Activated naive CD8-positive, alpha-beta T cell treated with anti-CD3 and anti-CD28 coated beads, Interleukin-2, amount 10 ng/mL, durations not matched to agents 7 days and 5 days (primary cell): ENCODE measurements around the gene COX8A. TPM values are rescaled to one million over a fixed set of nuclear protein-coding genes. Genes with fewer than 3 reads are reported as not detected.
"Not testable (repeated sequence)": the region's sequence is repeated elsewhere in the genome, so short reads cannot be mapped to it uniquely, and the experiment has no call there.

Source experiments
- ATAC-seq: fragments of 150-1000 bp; cut with Tn5 transposase; one replicate; pipeline ENCODE4 v1.10.0; 2021; ENCODE audit warnings: low read depth, moderate library complexity
- POLR2A ChIA-PET: fragments of 350-600 bp; sonication (Branson Sonifier 250); formaldehyde crosslinking; loops from one replicate; lab custom pipeline; 2021; ENCODE audit warnings: antibody characterized with exemption; lab: Charles Lee
- DNase-seq: peaks from one replicate; pipeline ENCODE4 v3.0.0; 2021
- H3K27ac Mint-ChIP-seq: one replicate; pipeline ENCODE4 v1.8.0; 2022; ENCODE audit warnings: mild to moderate bottlenecking, mixed read lengths
- H3K27me3 Mint-ChIP-seq: one replicate; pipeline ENCODE4 v1.8.0; 2022; ENCODE audit warnings: mild to moderate bottlenecking, moderate library complexity, mixed read lengths
- H3K36me3 Mint-ChIP-seq: one replicate; pipeline ENCODE4 v1.8.0; 2021; ENCODE audit warnings: mild to moderate bottlenecking, mixed read lengths
- H3K4me1 Mint-ChIP-seq: one replicate; pipeline ENCODE4 v1.8.0; 2021; ENCODE audit warnings: mixed read lengths
- H3K4me3 Mint-ChIP-seq: one replicate; pipeline ENCODE4 v1.8.0; 2022; ENCODE audit warnings: mild to moderate bottlenecking, moderate library complexity, mixed read lengths
- H3K9me3 Mint-ChIP-seq: one replicate; pipeline ENCODE4 v1.8.0; 2021; ENCODE audit warnings: mixed read lengths
- total RNA-seq, 2 experiments: library from RNA; stranded (reverse); gene quantifications; one replicate each; pipeline ENCODE4 v1.2.3, GENCODE V29; 2021

COX8A gene
- total RNA-seq, 2 experiments from 2014 or later, result 379 to 420 TPM

DNA sequence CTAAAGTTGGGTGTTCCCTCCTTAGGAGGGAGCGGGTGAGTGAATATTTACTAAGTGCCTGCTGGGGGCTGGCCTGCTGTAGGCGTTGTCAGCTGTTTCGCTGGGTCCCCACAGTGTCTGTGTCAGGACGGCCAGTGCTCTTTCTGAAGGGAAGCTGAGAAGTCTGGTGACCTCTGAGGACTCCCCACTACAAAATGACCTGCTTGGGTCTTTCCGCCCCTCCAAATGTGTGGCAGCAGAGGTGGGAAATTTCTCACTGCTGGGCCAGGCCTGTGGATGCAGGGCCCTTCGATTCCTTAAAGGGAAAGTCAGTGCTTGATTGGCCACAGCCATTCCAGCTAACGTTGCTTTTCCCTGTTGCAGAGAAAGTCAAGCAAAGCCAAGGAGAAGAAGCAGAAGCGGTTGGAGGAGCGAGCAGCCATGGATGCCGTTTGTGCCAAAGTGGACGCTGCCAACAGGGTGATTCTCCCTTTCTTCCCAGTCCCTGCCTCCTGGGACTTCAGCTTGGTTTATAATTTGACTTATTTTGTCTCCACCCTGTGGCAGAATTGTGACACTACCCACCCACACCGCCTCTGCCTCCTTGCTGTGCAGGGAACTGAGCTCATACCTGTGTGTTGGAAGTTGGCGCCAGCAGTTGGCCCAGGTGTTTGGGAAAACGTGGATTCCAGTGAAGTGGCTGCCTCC, 28.8 kb upstream of the COX8A start:
- POLR2A ChIA-PET, result interaction anchor here (0.6 to 3.3 kb wide), 7 partner anchors 28 to 1276 kb away, joined by 3 to 22 read pairs (median 3); partner anchors contain the start of genes MARK2, OTUB1, RCOR2 and STIP1
- Mint-ChIP-seq H3K4me1 (peaks cover 10% of the 10 kb centered on the region), H3K27ac (no peak overlapping the region), H3K27me3 (no peaks in the 10 kb centered on the region), H3K4me3 (no peak overlapping the region), H3K9me3 (no peaks in the 10 kb centered on the region), H3K36me3 (peaks cover 4% of the 10 kb centered on the region)
- peak; percentile 78 for ATAC-seq
- DNase-seq, result no peak

DNA sequence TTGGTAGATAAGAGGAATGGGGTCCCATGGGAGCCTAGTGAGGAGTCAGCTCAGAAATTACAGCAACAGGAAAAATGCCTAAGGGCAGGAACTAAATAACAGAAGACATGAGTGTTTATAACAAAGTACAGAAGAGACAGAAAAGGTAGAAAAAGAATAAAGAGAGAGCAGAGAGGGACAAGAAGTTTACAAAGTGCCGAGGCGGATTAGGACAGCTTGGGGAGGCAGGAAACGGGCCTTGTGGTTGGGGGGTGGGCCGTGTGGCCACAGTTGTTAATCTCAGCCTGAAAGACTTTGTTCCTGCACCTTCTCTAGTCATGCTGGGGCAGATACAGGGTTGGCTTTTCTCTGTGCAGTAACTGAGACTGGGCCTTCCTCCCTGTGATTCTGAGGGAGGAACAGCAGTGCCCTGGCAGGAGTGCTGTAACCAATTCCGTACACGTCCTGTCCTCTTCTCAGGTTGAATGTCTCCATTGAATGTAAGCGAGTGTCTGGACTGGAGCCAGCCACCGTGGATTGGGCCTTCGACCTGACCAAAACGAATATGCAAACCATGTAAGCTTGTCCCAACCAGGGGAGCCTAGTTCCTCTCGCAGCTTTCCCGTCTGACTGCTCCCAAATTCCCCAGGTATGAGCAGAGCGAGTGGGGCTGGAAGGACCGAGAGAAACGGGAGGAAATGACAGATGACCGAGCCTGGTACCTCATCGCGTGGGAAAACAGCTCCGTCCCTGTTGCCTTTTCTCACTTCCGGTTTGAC, 22.5 kb upstream of the COX8A start:
- peak; percentile 74 for DNase-seq
- POLR2A ChIA-PET, result interaction anchor here (0.6 to 1.9 kb wide), 11 partner anchors 11 to 126 kb away, joined by 3 to 14 read pairs (median 3); partner anchors contain the start of gene COX8A
- Mint-ChIP-seq H3K27me3 (no peaks in the 10 kb centered on the region), H3K9me3 (no peaks in the 10 kb centered on the region), H3K4me3 (peak overlapping the region; percentile 54), H3K27ac (peak overlapping the region; percentile 83), H3K4me1 (peaks cover 20% of the 10 kb centered on the region), H3K36me3 (peaks cover 36% of the 10 kb centered on the region)
- peak; percentile 96 for ATAC-seq

DNA sequence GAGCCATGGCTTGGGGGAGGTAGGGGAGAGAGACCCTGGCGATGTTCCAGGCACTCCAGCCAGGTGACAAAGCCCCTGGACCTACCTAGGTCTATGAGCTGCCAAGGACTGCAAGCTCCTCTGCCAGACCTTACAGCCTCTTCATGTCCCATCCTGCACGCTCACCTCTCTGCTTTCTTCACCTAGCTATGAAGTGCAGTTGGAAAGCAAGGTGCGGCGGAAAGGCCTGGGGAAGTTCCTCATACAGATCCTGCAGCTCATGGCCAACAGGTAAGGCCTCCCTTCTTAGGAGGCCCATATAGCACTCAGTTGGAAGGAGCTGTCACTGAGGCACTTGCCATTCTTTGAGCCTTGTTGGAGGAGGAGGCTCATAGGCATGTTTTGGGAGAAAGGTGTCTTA, 21.9 kb upstream of the COX8A start:
- no peaks in the 10 kb centered on the region for H3K9me3 Mint-ChIP-seq
- H3K4me3 Mint-ChIP-seq, result peak overlapping the region; percentile 54
- H3K4me1 Mint-ChIP-seq, result peaks cover 20% of the 10 kb centered on the region
- DNase-seq, result no peak
- peak overlapping the region; percentile 83 for H3K27ac Mint-ChIP-seq
- H3K27me3 Mint-ChIP-seq, result no peaks in the 10 kb centered on the region
- ATAC-seq, result no peak
- POLR2A ChIA-PET, result interaction anchor here (0.6 to 1.9 kb wide), 9 partner anchors 10 to 126 kb away, joined by 3 to 14 read pairs (median 3); partner anchors contain the start of gene COX8A
- H3K36me3 Mint-ChIP-seq, result peaks cover 36% of the 10 kb centered on the region

DNA sequence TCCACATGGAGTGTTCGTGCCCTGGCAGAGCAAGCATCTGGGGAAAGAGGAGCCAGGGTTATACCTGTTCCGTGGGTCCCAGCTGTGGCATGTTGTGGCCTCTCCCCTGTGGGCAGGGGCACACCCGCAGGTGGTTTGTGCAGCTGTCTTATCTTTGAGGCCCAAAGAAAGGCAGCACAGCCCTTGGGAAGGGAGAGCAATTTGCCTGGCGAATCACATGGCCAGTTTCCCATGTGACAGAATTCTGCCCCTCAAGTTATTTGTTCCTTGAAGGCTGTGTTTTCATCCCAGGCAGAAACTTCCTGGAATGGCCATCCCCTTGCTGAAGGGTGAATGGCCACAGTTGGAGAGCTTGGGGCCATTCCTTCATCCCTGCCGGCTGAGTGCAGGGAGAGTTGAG, 16.4 kb upstream of the COX8A start:
- Mint-ChIP-seq H3K4me3 (no peak overlapping the region), H3K27ac (no peak overlapping the region), H3K4me1 (peaks cover 16% of the 10 kb centered on the region), H3K36me3 (peaks cover 27% of the 10 kb centered on the region), H3K27me3 (no peaks in the 10 kb centered on the region), H3K9me3 (no peaks in the 10 kb centered on the region)
- POLR2A ChIA-PET, result interaction anchor here (0.6 kb wide), 1 partner anchor 15 kb away, joined by 3 read pairs; no protein-coding TSS in a partner anchor
- no peak for DNase-seq
- ATAC-seq, result no peak

DNA sequence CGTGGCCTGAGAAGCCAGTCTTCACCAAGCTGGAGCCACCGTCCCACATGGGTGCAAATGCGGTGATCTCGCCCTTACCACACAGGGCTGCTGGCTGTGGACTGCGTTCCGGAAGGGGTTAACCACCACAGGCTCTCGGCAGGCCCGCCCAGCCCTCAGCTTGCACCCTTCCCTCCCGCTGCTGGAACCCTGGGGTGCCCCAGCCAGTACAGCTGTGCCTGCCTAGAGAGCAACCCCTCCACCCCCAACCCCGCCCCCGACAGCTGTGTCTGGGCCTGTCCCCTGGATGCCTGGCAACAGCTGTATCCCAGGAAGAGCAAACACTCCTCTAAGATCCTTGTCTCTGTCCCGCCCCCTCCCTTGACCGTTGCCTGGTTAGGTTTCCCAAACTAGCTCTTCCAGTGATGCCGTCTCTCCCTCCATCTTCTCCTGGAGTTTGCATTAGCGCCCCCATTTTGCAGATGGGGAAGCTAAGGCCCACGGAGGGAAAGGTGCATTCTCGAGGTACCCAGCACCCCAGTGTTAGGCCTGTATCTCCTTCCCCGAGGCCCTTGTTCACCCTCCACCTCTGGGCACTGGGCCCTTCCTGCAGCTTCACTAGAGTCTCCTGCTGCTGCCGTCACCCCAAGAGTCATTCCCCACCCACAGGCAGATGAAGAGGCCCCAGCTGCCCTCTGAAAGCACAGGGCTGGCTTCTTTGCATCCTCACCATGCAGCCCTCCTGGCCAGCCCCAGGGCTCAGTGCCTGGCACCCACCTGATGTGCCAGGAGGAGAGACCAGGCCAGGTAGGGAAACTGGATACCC, 12.6 kb upstream of the COX8A start:
- ATAC-seq (peak; percentile 65), DNase-seq (peak; percentile 56)
- Mint-ChIP-seq H3K4me3 (peak overlapping the region; percentile 40), H3K9me3 (no peaks in the 10 kb centered on the region), H3K27me3 (no peaks in the 10 kb centered on the region), H3K36me3 (no peaks in the 10 kb centered on the region), H3K27ac (no peak overlapping the region), H3K4me1 (peaks cover 18% of the 10 kb centered on the region)
- POLR2A ChIA-PET, result interaction anchor here (0.6 to 2.3 kb wide), 7 partner anchors 10 to 153 kb away, joined by 3 to 14 read pairs (median 4); partner anchors contain the start of genes COX8A and OTUB1

DNA sequence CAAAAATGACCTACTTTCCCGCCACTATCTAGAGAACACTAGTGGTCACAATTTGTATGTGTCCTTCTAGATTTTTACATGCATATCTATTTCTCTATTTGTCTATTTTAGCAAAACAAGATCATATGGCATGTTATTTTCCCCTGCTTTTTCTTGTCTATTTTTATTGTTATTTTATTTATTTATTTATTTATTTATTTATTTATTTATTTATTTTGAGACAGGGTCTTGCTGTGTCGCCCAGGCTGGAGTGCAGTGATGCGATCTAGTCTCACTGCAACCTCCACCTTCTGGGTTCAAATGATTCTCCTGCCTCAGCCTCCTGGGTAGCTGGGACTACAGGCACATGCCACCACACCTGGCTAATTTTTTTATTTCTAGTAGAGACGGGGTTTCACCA, 10.5 kb upstream of the COX8A start:
- H3K27ac Mint-ChIP-seq, H3K4me3 Mint-ChIP-seq, POLR2A ChIA-PET, H3K27me3 Mint-ChIP-seq, H3K9me3 Mint-ChIP-seq, ATAC-seq, H3K36me3 Mint-ChIP-seq, DNase-seq: not testable (repeated sequence)
- peaks cover 15% of the 10 kb centered on the region for H3K4me1 Mint-ChIP-seq

DNA sequence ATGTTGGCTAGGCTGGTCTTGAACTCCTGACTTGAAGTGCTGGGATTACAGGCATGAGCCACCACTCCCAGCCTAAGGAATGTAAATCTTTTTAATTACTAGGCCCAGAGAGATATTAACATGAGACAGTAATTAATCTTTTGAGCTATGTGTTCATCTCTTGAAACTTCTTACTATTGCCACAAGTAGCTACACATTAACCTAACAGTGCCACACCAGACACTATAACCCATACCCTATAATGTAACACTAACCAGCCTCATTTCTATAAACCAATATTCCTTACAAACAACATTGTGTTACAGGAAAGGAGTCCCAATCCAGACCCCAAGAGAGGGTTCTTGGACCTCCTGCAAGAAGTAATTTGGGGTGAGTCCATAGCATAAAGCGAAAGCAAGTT, 8.0 kb upstream of the COX8A start:
- Mint-ChIP-seq H3K9me3 (no peaks in the 10 kb centered on the region), H3K27me3 (peaks cover 2% of the 10 kb centered on the region), H3K27ac (no peak overlapping the region), H3K4me3 (no peak overlapping the region), H3K4me1 (peaks cover 6% of the 10 kb centered on the region), H3K36me3 (no peaks in the 10 kb centered on the region)
- POLR2A ChIA-PET, result no interaction called here
- ATAC-seq (no peak), DNase-seq (no peak)

DNA sequence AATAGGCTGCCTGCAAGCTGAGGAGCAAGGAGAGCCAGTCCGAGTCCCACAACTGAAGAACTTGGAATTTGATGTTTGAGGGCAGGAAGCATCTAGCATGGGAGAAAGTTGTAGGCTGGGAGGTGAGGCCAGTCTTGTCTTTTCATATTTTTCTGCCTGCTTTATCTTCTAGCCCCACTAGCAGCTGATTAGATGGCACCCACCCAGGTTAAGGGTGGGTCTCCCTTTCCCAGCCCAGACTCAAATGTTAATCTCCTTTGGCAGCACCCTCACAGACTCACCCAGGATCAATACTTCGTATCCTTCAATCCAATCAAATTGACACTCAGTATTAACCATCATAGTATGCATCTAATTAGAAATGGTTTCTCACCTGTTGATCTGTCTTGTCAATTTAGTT, 5.0 kb upstream of the COX8A start:
- Mint-ChIP-seq H3K36me3 (peaks cover 2% of the 10 kb centered on the region), H3K9me3 (peaks cover 3% of the 10 kb centered on the region), H3K27ac (no peak overlapping the region), H3K4me3 (no peak overlapping the region), H3K4me1 (peaks cover 8% of the 10 kb centered on the region), H3K27me3 (peaks cover 2% of the 10 kb centered on the region)
- no peak for DNase-seq
- POLR2A ChIA-PET, result no interaction called here
- ATAC-seq, result no peak

DNA sequence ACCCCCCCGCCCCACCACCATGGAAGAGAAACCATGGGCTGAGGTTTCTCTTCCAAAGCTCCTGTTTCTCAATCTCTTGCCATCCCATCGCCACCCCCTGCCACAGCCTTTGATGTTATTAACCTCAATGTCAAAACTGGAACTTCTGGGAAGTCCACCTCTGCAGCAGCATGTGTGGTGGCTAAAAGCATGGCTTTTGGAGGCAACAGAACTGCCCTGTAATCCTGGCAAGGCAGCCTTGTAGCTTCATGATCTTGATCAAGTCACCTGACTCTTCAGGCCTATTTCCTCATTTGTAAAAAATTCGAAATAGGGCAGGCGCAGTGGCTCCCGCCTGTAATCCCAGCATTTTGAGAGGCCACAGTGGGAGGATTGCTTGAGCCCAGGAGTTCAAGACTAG, 3.5 kb upstream of the COX8A start:
- DNase-seq (no peak), ATAC-seq (no peak)
- peaks cover 3% of the 10 kb centered on the region for H3K9me3 Mint-ChIP-seq
- peaks cover 2% of the 10 kb centered on the region for H3K27me3 Mint-ChIP-seq
- no peak overlapping the region for H3K27ac Mint-ChIP-seq
- POLR2A ChIA-PET, result interaction anchor here (3.5 kb wide), 1 partner anchor 10 kb away, joined by 9 read pairs; no protein-coding TSS in a partner anchor
- peaks cover 9% of the 10 kb centered on the region for H3K4me1 Mint-ChIP-seq
- H3K36me3 Mint-ChIP-seq, result peaks cover 5% of the 10 kb centered on the region
- no peak overlapping the region for H3K4me3 Mint-ChIP-seq

DNA sequence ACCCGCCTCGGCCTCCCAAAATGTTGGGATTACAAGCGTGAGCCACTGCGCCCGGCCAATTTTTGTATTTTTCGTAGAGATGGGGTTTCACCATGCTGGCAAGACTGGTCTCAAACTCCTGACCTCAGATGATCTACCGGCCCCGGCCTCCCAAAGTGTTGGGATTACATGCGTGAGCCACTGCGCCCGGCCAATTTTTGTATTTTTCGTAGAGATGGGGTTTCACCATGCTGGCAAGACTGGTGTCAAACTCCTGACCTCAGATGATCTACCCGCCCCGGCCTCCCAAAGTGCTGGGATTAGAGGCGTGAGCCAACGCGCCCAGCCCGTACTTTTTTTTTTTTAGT, 535 bp upstream of the COX8A start:
- H3K4me3 Mint-ChIP-seq, result peak overlapping the region; percentile 99
- H3K4me1 Mint-ChIP-seq, result peaks cover 24% of the 10 kb centered on the region
- not testable (repeated sequence) for DNase-seq, ATAC-seq, H3K27me3 Mint-ChIP-seq, H3K9me3 Mint-ChIP-seq
- POLR2A ChIA-PET, result interaction anchor here (0.6 to 1.2 kb wide), 7 partner anchors 12 to 344 kb away, joined by 3 to 10 read pairs (median 4); partner anchors contain the start of genes NAA40, PRDX5, STIP1 and TRMT112
- peaks cover 12% of the 10 kb centered on the region for H3K36me3 Mint-ChIP-seq
- peak overlapping the region; percentile 99 for H3K27ac Mint-ChIP-seq

DNA sequence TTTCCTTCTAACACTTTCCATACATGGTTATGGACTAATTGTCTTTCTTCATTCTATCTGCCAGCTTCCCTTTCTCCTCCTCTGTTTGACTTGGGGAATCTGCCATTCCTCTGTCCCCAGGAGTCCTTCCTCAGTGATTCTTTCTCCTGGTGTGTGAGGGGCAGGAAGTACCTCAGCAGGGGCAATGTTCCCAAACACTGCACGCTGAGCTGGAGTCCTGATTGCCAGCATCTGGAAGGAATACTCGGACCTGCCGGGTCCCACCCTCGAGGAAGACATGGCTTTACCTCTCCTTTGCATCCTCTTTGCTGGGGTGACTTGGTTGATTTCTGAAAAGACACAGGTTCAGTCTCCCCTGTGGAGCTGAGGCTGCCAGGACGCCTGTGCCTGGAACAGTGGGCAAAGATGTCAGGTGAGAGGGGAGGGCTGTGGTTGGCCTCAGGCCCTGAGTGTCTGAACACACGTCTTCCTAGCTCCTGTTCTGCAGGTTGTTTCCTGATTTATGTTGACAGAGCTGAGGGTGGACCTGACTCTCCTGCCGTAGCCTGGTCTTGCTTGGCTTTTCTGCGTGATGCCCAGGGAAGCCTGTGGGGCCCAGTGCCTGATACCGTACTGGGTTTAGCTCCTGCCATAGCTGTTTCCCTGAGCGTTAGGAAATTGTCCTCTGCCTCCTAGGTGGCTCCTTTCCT, 4.3 kb downstream of the COX8A start:
- Mint-ChIP-seq H3K4me1 (peaks cover 23% of the 10 kb centered on the region), H3K9me3 (no peaks in the 10 kb centered on the region), H3K27me3 (no peaks in the 10 kb centered on the region), H3K27ac (peak overlapping the region; percentile 34), H3K36me3 (peaks cover 11% of the 10 kb centered on the region), H3K4me3 (no peak overlapping the region)
- DNase-seq (no peak), ATAC-seq (no peak)
- POLR2A ChIA-PET, result interaction anchor here (1.1 to 1.7 kb wide), 2 partner anchors 17 to 26 kb away, joined by 3 read pairs; no protein-coding TSS in a partner anchor

DNA sequence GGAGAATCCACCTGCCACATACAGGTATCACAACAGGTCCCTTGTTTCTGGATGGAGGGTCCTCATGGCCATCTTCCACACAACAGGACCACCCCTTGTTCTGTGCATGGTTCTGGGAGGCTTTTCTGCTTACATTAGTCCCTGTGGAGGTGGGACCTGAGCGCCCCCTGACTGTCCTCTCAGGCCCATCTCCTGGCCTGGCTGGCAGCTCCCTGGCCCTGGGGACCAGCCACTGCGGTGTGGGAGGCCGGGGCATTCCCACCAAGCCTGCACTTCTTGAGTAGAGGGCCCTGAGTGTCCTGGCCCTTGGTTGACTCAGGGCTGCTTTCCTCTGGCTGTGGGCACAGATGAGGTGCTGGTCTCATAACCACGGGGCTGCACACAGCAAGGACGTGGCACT, 5.0 kb downstream of the COX8A start:
- no peak for ATAC-seq
- POLR2A ChIA-PET, result interaction anchor here (1.1 kb wide), 1 partner anchor 27 kb away, joined by 3 read pairs; no protein-coding TSS in a partner anchor

More for the DNA sequence above, 5.0 kb downstream of the COX8A start:
- no peak for DNase-seq
- Mint-ChIP-seq H3K27ac (no peak overlapping the region), H3K4me1 (peaks cover 20% of the 10 kb centered on the region), H3K27me3 (no peaks in the 10 kb centered on the region), H3K9me3 (no peaks in the 10 kb centered on the region), H3K36me3 (peaks cover 11% of the 10 kb centered on the region), H3K4me3 (no peak overlapping the region)
